K562 (cell line): ENCODE results near the gene APOC4. TPM values are rescaled to one million over a fixed set of nuclear protein-coding genes. Genes with fewer than 3 reads are reported as not detected.
A peak's percentile ranks its signal among the peaks of the same experiment; 100 is the strongest.

Experiments used
- ASH1L ChIP-seq: fragments of 450-650 bp; IDR thresholded peaks from 2 replicates; pipeline ENCODE4 v1.6.1; 2018; ENCODE audit warnings: borderline replicate concordance, mild to moderate bottlenecking, low read depth; ENCODE audit not compliant: partially characterized antibody
- BDP1 ChIP-seq: IDR thresholded peaks from 3 replicates; pipeline ENCODE4 v1.6.1; 2011; ENCODE audit not compliant: insufficient read length, insufficient read depth
- CEBPG ChIP-seq, 3 experiments: fragments of 200-800 bp in 1 of 3; sonication (Bioruptor generic) in 1 of 3; sonication (generic) in 1 of 3; formaldehyde crosslinking in 1 of 3; IDR thresholded peaks in 2 of 3; conservative IDR thresholded peaks in 1 of 3; 2 replicates each; pipeline versions ENCODE4 v1.6.1 to v1.8.0; 2016 to 2022; ENCODE audit warnings: missing compliant biosample characterization in 2 of 3, missing genetic modification characterization in 2 of 3, mild to moderate bottlenecking in 1 of 3, missing genetic modification reagents in 1 of 3
- COPS2 ChIP-seq: fragments of 450-650 bp; conservative IDR thresholded peaks from 2 replicates; pipeline ENCODE4 v1.6.1; 2016; ENCODE audit warnings: mild to moderate bottlenecking, moderate library complexity
- FOXA1 ChIP-seq: fragments of 450-650 bp; IDR thresholded peaks from 2 replicates; pipeline ENCODE4 v1.6.1; 2016; ENCODE audit warnings: mild to moderate bottlenecking, borderline replicate concordance
- GTF2E2 ChIP-seq: fragments of 200-800 bp; sonication (Bioruptor generic); IDR thresholded peaks from 2 replicates; pipeline ENCODE4 v1.6.1; 2016; ENCODE audit warnings: missing genetic modification characterization, missing compliant biosample characterization
- HSF4 ChIP-seq: fragments of 250-450 bp; sonication (Bioruptor Pico); IDR thresholded peaks from 2 replicates; pipeline ENCODE4 v2.1.2; 2022; ENCODE audit warnings: mild to moderate bottlenecking, moderate library complexity, borderline replicate concordance
- KAT8 ChIP-seq: fragments of 450-650 bp; IDR thresholded peaks from 2 replicates; pipeline ENCODE4 v1.6.1; 2016; ENCODE audit warnings: low read depth, mild to moderate bottlenecking
- KLF6 ChIP-seq: fragments of 250-450 bp; sonication (Bioruptor Pico); IDR thresholded peaks from 2 replicates; pipeline ENCODE4 v1.4.0; 2020; ENCODE audit warnings: mild to moderate bottlenecking, moderate library complexity, borderline replicate concordance
- MBD2 ChIP-seq: sonication (generic); IDR thresholded peaks from 2 replicates; pipeline ENCODE4 v1.6.1; 2016; ENCODE audit warnings: low read depth, borderline replicate concordance
- NFE2 ChIP-seq: IDR thresholded peaks from 2 replicates; pipeline ENCODE4 v1.6.1; 2014; ENCODE audit warnings: antibody characterized with exemption, low read depth
- NFIX ChIP-seq: fragments of 250-450 bp; sonication (Bioruptor Pico); IDR thresholded peaks from 2 replicates; pipeline ENCODE4 v1.4.0; 2020; ENCODE audit warnings: low read depth, mild to moderate bottlenecking, moderate library complexity
- NR2F6 ChIP-seq: fragments of 450-650 bp; formaldehyde crosslinking; IDR thresholded peaks from 2 replicates; pipeline ENCODE4 v1.4.0; 2020; ENCODE audit warnings: mild to moderate bottlenecking
- RNF219 ChIP-seq: fragments of 250-450 bp; sonication (Bioruptor Pico); IDR thresholded peaks from 2 replicates; pipeline ENCODE4 v1.5.0; 2022; ENCODE audit warnings: mild to moderate bottlenecking
- SIX5 ChIP-seq, 2 experiments: IDR thresholded peaks; 2 replicates each; pipeline ENCODE4 v1.6.1; 2011; ENCODE audit warnings: low read length in 2 of 2, borderline replicate concordance in 1 of 2, low read depth in 1 of 2, mild to moderate bottlenecking in 1 of 2, moderate library complexity in 1 of 2; ENCODE audit not compliant: insufficient read depth in 1 of 2
- SRSF9 ChIP-seq: fragments of 200-400 bp; formaldehyde crosslinking; IDR thresholded peaks from 2 replicates; pipeline ENCODE4 v1.6.1; 2017; ENCODE audit warnings: low read depth, low read length, borderline replicate concordance
- ZKSCAN1 ChIP-seq: fragments of 150-350 bp; IDR thresholded peaks from 2 replicates; pipeline ENCODE4 v1.6.1; 2016; ENCODE audit warnings: low read depth, low read length
- ZNF146 ChIP-seq: IDR thresholded peaks from one replicate; pipeline ENCODE4 v1.6.1; 2018; ENCODE audit warnings: missing compliant biosample characterization; ENCODE audit not compliant: unreplicated experiment
- ZNF445 ChIP-seq: fragments of 250-450 bp; sonication (Bioruptor Pico); IDR thresholded peaks from 2 replicates; pipeline ENCODE4 v1.4.0; 2020; ENCODE audit warnings: low read depth, mild to moderate bottlenecking, moderate library complexity
- polyA plus RNA-seq, 8 experiments: library from polyadenylated mRNA; depleted of rRNA in 4 of 8; stranded (reverse) in 5 of 8; unstranded in 3 of 8; fragments of >200 nt; fragmentation: Nextera tagmentation in 2 of 8; fragmentation: Illumina TruSeq in 1 of 8; extraction: Ambion mirVana in 2 of 8; extraction: Trizol in 1 of 8; gene quantifications; 2 replicates each; pipeline versions ENCODE4 v1.2.1 to v1.2.3, GENCODE V29; 2011 to 2014; ENCODE audit warnings: inconsistent platforms in 1 of 8, missing spikeins in 1 of 8
- total RNA-seq, 7 experiments: library from RNA; depleted of rRNA in 6 of 7; stranded (reverse); fragments of >200 nt in 6 of 7; fragmentation: Illumina TruSeq in 2 of 7; extraction: Trizol in 2 of 7; gene quantifications; 2 replicates each; pipeline versions ENCODE4 v1.2.1 to v1.2.3, GENCODE V29; 2011 to 2021; ENCODE audit warnings: low replicate concordance in 1 of 7
- TF ChIP-seq, protein P1 (sequence below): sonication (generic); formaldehyde crosslinking; IDR thresholded peaks from 2 replicates; pipeline ENCODE4 v1.8.1; 2023; ENCODE audit warnings: mild to moderate bottlenecking, missing genetic modification reagents
- TF ChIP-seq, protein P2 (sequence below): fragments of 250-450 bp; sonication (Bioruptor Pico); IDR thresholded peaks from 2 replicates; pipeline ENCODE4 v1.9.0; 2021; ENCODE audit warnings: mild to moderate bottlenecking
- TF ChIP-seq, protein P3 (sequence below): fragments of 250-450 bp; sonication (Bioruptor Pico); IDR thresholded peaks from 2 replicates; pipeline ENCODE4 v1.5.0; 2020; ENCODE audit warnings: mild to moderate bottlenecking, borderline replicate concordance

APOC4 gene
- total and polyA plus RNA-seq, 9 of the 15 experiments (the other 6 are each of a cell fraction or from before 2014, with no cell fraction given), result 0.46 TPM; not detected in 8

DNA sequence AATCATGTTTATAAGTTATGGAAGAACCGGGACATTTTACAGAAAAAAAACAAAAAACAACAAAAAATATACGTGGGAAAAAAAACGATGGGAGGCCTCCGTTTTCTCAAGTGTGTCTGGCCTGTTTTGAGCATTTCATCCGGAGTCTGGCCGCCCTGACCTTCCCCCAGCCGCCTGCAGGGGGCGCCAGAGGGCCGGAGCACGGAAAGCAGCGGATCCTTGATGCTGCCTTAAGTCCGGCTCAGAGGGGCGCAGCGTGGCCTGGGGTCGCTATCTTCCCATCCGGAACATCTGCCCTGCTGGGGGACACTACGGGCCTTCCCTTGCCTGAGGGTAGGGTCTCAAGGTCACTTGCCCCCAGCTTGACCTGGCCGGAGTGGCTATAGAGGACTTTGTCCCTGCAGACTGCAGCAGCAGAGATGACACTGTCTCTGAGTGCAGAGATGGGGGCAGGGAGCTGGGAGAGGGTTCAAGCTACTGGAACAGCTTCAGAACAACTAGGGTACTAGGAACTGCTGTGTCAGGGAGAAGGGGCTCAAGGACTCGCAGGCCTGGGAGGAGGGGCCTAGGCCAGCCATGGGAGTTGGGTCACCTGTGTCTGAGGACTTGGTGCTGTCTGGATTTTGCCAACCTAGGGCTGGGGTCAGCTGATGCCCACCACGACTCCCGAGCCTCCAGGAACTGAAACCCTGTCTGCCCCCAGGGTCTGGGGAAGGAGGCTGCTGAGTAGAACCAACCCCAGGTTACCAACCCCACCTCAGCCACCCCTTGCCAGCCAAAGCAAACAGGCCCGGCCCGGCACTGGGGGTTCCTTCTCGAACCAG, 38.2 kb upstream of the APOC4 start (continued):
- TF ChIP-seq ZNF445 (CRISPR knock-in tag) (no peak), SIX5 (IDR thresholded peaks at IDR 0.05; ENCODE audit: borderline replicate concordance in 1 of 2, insufficient read depth in 1 of 2, low read depth in 1 of 2, low read length in 2 of 2) (no peak), HSF4 (CRISPR knock-in tag) (no peak), KAT8 (no peak), NR2F6 (CRISPR knock-in tag) (no peak), NFE2 (no peak), NFIX (CRISPR knock-in tag) (no peak), COPS2 (no peak), BDP1 (no peak), CEBPG (CRISPR knock-in tag; IDR thresholded peaks at IDR 0.05) (no peak), CEBPG (tag; conservative IDR thresholded peaks at IDR 0.05 in 1 of 2, IDR thresholded peaks at IDR 0.05 in 1 of 2) (no peak), SRSF9 (no peak), FOXA1 (no peak), RNF219 (CRISPR knock-in tag) (no peak), ZNF146 (CRISPR knock-in tag) (no peak), KLF6 (no peak), MBD2 (0 out of 2 replicates have a peak, but pooled peaks have one; percentile 48), GTF2E2 (tag) (no peak), ASH1L (no peak), ZKSCAN1 (no peak)
- TF ChIP-seq, protein P1, sequence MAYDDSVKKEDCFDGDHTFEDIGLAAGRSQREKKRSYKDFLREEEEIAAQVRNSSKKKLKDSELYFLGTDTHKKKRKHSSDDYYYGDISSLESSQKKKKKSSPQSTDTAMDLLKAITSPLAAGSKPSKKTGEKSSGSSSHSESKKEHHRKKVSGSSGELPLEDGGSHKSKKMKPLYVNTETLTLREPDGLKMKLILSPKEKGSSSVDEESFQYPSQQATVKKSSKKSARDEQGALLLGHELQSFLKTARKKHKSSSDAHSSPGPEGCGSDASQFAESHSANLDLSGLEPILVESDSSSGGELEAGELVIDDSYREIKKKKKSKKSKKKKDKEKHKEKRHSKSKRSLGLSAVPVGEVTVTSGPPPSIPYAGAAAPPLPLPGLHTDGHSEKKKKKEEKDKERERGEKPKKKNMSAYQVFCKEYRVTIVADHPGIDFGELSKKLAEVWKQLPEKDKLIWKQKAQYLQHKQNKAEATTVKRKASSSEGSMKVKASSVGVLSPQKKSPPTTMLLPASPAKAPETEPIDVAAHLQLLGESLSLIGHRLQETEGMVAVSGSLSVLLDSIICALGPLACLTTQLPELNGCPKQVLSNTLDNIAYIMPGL (CRISPR knock-in tag), result no peak
- TF ChIP-seq, protein P2, sequence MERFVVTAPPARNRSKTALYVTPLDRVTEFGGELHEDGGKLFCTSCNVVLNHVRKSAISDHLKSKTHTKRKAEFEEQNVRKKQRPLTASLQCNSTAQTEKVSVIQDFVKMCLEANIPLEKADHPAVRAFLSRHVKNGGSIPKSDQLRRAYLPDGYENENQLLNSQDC, result no peak
- TF ChIP-seq, protein P3, sequence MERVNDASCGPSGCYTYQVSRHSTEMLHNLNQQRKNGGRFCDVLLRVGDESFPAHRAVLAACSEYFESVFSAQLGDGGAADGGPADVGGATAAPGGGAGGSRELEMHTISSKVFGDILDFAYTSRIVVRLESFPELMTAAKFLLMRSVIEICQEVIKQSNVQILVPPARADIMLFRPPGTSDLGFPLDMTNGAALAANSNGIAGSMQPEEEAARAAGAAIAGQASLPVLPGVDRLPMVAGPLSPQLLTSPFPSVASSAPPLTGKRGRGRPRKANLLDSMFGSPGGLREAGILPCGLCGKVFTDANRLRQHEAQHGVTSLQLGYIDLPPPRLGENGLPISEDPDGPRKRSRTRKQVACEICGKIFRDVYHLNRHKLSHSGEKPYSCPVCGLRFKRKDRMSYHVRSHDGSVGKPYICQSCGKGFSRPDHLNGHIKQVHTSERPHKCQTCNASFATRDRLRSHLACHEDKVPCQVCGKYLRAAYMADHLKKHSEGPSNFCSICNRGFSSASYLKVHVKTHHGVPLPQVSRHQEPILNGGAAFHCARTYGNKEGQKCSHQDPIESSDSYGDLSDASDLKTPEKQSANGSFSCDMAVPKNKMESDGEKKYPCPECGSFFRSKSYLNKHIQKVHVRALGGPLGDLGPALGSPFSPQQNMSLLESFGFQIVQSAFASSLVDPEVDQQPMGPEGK, result no peak
